Measurements from ENCODE around the gene ANKRD13C.

ANKRD13C gene

DNA sequence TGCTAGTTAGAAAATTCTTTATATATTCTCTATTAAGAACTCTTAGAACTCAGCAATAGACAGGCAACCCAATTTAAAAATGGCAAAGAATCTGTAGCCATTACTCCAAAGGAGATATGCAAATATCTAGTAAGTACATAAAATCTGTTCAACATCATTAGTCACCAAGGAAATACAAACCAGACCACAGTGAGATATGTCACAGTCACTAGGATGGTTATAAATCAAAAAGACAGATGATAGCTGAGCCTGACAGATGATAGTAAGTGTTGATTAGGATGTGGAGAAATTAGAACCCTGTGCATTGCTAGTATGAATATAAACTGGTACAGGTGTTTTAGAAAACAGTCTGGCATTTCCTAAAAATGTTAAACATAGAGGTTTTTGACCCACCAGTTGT lies 106.8 kb downstream of the ANKRD13C start:
- Histone ChIP-seq H2AFZ (no peak overlapping the region), H3K27ac (no peak overlapping the region), H3K4me2 (ENCODE audit: low read length) (no peak overlapping the region), H3K9ac (no peak overlapping the region), H3K36me3 (ENCODE audit: control insufficient read depth, insufficient read depth, low read length) (no peaks in the 10 kb centered on the region), H3K27me3 (ENCODE audit: control insufficient read depth, insufficient read depth, low read length) (no peaks in the 10 kb centered on the region), H3K4me1 (no peaks in the 10 kb centered on the region), H3K79me2 (no peaks in the 10 kb centered on the region), H3K9me3 (ENCODE audit: control insufficient read depth, low read length) (no peaks in the 10 kb centered on the region), H3K4me3 (ENCODE audit: low read depth, low read length) (no peak overlapping the region)
- TF ChIP-seq, protein P1, sequence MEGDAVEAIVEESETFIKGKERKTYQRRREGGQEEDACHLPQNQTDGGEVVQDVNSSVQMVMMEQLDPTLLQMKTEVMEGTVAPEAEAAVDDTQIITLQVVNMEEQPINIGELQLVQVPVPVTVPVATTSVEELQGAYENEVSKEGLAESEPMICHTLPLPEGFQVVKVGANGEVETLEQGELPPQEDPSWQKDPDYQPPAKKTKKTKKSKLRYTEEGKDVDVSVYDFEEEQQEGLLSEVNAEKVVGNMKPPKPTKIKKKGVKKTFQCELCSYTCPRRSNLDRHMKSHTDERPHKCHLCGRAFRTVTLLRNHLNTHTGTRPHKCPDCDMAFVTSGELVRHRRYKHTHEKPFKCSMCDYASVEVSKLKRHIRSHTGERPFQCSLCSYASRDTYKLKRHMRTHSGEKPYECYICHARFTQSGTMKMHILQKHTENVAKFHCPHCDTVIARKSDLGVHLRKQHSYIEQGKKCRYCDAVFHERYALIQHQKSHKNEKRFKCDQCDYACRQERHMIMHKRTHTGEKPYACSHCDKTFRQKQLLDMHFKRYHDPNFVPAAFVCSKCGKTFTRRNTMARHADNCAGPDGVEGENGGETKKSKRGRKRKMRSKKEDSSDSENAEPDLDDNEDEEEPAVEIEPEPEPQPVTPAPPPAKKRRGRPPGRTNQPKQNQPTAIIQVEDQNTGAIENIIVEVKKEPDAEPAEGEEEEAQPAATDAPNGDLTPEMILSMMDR (IDR thresholded peaks at IDR 0.05): no peak

DNA sequence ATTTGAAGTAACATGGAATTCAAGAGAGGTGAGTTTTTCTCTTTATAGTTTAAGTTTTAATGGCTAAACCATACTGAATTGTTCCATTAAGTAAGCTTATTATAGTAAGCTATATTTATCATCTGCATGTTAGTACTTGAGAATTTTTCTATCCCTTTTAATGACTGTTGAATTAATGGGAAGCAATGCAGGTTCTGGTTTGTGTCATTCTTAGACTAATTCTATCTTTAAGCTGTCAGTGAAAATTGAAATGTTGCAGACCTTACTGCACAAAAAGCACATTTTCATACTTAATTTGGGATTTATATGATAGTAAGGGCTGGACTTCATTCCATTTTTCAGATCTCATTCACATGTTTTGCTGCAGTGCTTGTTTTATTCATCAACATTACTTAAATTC lies 107.4 kb downstream of the ANKRD13C start:
- no peak overlapping the region for H3K27ac ChIP-seq
- TF ChIP-seq, protein P1 (IDR thresholded peaks at IDR 0.05): no peak

GRCh38 chr1:70239940-70240339 lies 114.6 kb downstream of the ANKRD13C start:
- no peak overlapping the region for H3K4me3 ChIP-seq (ENCODE audit: low read depth, low read length)
- H3K79me2 ChIP-seq: no peaks in the 10 kb centered on the region
- no peaks in the 10 kb centered on the region for H3K4me1 ChIP-seq
- H3K4me2 ChIP-seq (ENCODE audit: low read length): no peak overlapping the region
- H3K27me3 ChIP-seq (ENCODE audit: control insufficient read depth, insufficient read depth, low read length): no peaks in the 10 kb centered on the region
- H3K9ac ChIP-seq: no peak overlapping the region
- no peaks in the 10 kb centered on the region for H3K9me3 ChIP-seq (ENCODE audit: control insufficient read depth, low read length)
- TF ChIP-seq, protein P1 (IDR thresholded peaks at IDR 0.05): no peak
- H2AFZ ChIP-seq: no peak overlapping the region
- H3K36me3 ChIP-seq (ENCODE audit: control insufficient read depth, insufficient read depth, low read length): no peaks in the 10 kb centered on the region
- no peak overlapping the region for H3K27ac ChIP-seq

More for the DNA sequence above, 107.4 kb downstream of the ANKRD13C start:
- Histone ChIP-seq H3K9me3 (ENCODE audit: control insufficient read depth, low read length) (no peaks in the 10 kb centered on the region), H2AFZ (no peak overlapping the region), H3K4me2 (ENCODE audit: low read length) (no peak overlapping the region), H3K27me3 (ENCODE audit: control insufficient read depth, insufficient read depth, low read length) (no peaks in the 10 kb centered on the region), H3K4me3 (ENCODE audit: low read depth, low read length) (no peak overlapping the region), H3K36me3 (ENCODE audit: control insufficient read depth, insufficient read depth, low read length) (no peaks in the 10 kb centered on the region), H3K9ac (no peak overlapping the region), H3K4me1 (no peaks in the 10 kb centered on the region), H3K79me2 (no peaks in the 10 kb centered on the region)

GRCh38 chr1:70234733-70235132 lies 119.8 kb downstream of the ANKRD13C start:
- no peak overlapping the region for H2AFZ ChIP-seq
- no peak overlapping the region for H3K27ac ChIP-seq
- no peaks in the 10 kb centered on the region for H3K27me3 ChIP-seq (ENCODE audit: control insufficient read depth, insufficient read depth, low read length)
- H3K4me1 ChIP-seq: no peaks in the 10 kb centered on the region
- H3K79me2 ChIP-seq: no peaks in the 10 kb centered on the region
- H3K4me2 ChIP-seq (ENCODE audit: low read length): no peak overlapping the region
- TF ChIP-seq, protein P1 (IDR thresholded peaks at IDR 0.05): no peak
- no peak overlapping the region for H3K4me3 ChIP-seq (ENCODE audit: low read depth, low read length)
- no peaks in the 10 kb centered on the region for H3K9me3 ChIP-seq (ENCODE audit: control insufficient read depth, low read length)
- no peak overlapping the region for H3K9ac ChIP-seq
- no peaks in the 10 kb centered on the region for H3K36me3 ChIP-seq (ENCODE audit: control insufficient read depth, insufficient read depth, low read length)

DNA sequence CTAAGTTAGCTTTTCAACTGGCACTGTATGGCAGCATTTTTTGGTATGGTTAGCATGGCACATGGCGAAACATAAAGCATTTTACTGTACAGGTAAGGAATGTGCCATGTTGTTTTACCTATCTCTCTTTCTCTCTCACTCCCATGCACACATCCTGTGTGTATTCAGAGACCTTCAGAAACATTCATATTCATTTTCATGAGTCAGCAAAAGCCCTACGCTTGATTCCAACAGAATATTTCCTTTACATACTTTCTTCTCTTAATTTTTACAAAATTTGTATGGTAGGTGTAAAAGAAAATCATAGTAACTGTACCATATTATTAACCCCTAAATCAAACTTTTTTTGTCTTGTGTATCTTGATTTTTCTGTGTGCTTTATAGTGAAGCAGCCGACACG lies 123.0 kb downstream of the ANKRD13C start:
- TF ChIP-seq, protein P1 (IDR thresholded peaks at IDR 0.05): no peak
- Histone ChIP-seq H3K9ac (no peak overlapping the region), H3K4me2 (ENCODE audit: low read length) (no peak overlapping the region), H3K4me3 (ENCODE audit: low read depth, low read length) (no peak overlapping the region), H3K27ac (no peak overlapping the region), H3K27me3 (ENCODE audit: control insufficient read depth, insufficient read depth, low read length) (no peaks in the 10 kb centered on the region), H3K4me1 (no peaks in the 10 kb centered on the region), H3K9me3 (ENCODE audit: control insufficient read depth, low read length) (no peaks in the 10 kb centered on the region), H3K36me3 (ENCODE audit: control insufficient read depth, insufficient read depth, low read length) (no peaks in the 10 kb centered on the region), H3K79me2 (peaks cover 5% of the 10 kb centered on the region), H2AFZ (no peak overlapping the region)
